GM12872 (cell line): ENCODE measurements around the gene SMG6.

Experiments
- CTCF ChIP-seq: IDR thresholded peaks from 3 replicates; pipeline ENCODE4 v1.5.1; 2011; ENCODE audit warnings: low read depth, mild to moderate bottlenecking, low read length, moderate library complexity; ENCODE audit not compliant: insufficient read depth

The SMG6 gene

GRCh38 chr17:2107050-2107449 lies 196.5 kb downstream of the SMG6 start:
- TF ChIP-seq CTCF = no peak

DNA sequence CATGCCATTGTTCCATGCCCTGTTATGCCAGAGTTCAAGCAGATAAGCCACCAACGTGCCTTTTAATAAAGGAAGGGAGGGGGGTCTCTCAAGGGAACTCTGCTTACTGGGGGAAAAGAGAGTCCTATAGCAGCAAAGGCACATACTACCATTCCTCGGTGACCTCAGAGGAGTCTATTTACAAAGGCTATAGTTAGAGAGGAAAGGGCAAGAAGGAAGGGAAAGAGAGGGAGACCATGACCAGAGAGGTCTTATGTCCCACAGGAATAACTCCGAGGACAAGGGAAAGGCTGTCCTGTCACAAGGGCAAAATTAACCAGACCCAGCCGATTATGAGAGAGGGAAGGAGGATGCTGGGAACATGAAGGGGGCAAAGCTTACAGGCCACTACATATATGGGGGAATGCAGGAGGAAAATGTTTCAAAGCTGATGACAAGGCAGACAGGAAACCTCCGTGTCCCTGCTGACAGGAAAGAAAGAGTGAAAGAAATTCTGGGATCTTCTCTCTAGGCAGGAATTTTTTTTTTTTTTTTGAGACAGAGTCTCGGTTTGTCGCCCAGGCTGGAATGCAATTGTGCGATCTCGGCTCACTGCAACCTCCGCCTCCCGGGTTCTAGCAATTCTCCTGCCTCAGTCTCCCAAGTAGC lies 197.2 kb downstream of the SMG6 start:
- no peak for TF ChIP-seq CTCF

DNA sequence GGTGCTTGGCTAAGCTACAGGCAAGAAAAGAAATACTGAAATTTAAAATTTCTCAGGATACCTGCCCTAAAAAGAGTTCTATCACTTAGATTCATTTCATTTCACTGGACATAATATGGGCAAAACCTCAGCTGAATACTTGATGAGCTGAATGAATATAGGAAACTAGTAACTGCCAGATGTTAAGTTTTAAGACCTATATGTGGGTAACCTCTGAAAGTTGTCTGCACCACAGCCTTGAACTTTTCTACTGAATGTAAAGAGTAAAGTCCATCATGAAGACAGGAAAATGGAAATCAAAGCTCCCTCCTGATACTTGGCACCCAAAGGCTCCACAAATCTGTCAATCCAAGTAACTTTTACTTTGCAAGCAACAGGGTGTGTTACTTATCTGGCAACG lies 197.9 kb downstream of the SMG6 start:
- TF ChIP-seq CTCF = no peak

DNA sequence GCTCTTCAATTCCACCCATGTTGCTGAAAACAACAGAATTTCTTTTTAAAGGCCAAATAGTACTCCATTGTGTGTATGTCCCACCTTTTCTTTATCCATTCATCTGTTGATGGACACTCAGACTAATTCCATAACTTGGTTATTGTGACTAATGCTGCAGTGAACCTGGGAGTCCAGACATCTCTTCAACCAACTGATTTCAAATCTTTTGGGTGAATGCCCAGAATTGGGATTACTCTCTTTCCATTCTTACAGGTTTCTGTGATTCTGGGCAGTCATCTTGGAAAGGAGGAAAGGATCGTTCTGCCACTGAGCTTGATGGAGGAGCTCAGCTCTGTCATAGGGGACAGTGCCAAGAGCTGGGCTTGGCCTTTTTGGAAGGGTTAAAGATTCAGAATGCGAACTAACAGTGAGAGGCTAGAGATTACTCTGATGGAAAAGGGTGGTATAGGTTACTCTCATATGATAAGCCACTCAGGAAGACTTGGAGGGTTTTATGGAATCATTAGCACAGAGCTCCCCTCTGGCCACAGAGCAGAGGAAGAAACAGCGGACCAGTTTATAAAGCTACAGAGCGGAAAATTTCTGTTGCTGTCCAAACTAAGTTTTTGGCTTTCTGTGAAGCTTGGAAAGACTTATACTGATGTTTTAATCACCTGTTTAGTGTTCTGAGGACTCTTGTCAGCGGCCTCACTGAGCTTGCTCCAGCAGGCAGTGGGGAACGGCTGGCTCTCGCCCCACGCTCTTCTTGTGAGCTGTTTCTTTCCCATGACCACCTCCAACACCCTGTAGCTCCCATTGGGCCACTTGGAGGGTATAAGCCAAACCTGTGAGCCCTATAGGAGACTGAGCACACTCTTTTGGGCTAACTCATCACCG lies 200.4 kb downstream of the SMG6 start:
- TF ChIP-seq CTCF = no peak

GRCh38 chr17:2101448-2102257 lies 201.9 kb downstream of the SMG6 start:
- no peak for TF ChIP-seq CTCF

DNA sequence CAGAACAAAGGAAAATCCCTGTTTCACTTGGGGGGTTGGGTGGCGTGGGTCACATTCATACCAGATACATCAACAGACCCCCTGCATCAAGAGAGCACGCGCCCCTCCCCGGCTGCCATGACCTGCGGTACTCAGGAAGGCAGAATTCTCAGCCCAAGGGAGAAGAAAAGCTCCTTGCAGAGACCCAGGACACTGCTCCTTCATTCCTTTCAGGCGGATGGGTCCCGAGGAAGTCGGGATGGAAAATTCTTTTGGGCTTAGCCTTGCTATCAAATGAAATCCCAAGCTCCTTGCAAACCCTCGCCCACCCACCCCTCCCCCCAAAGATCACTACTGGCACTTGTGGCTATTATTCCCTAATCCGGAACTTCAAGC lies 208.1 kb downstream of the SMG6 start:
- no peak for TF ChIP-seq CTCF

GRCh38 chr17:2094891-2095535 lies 208.6 kb downstream of the SMG6 start:
- peak; percentile 71 for TF ChIP-seq CTCF
